Fibroblast of skin of right quadriceps (primary cell): ENCODE results near the gene C1D.
"Not testable (repeated sequence)": the region's sequence is repeated elsewhere in the genome, so short reads cannot be mapped to it uniquely, and the experiment has no call there.

Experiments
- DNase-seq: peaks from one replicate; pipeline ENCODE4 v3.0.0-alpha.2; 2013

Gene C1D

GRCh38 chr2:67997903-67998302 lies 64.9 kb downstream of the C1D start:
- DNase-seq, result no peak

- DNase-seq, result peak; percentile 69
Measured at GRCh38 chr2:67997528-67997900, 65.3 kb downstream of the C1D start.

- DNase-seq, result no peak
Measured at GRCh38 chr2:67996772-67997527, 65.9 kb downstream of the C1D start.

GRCh38 chr2:67994716-67995115 lies 68.1 kb downstream of the C1D start:
- no peak for DNase-seq

- DNase-seq, result not testable (repeated sequence)
Measured at GRCh38 chr2:67994069-67994468, 68.7 kb downstream of the C1D start.

GRCh38 chr2:67993329-67993728 lies 69.5 kb downstream of the C1D start:
- no peak for DNase-seq

- peak; percentile 52 for DNase-seq
Measured at GRCh38 chr2:67991456-67991855, 71.3 kb downstream of the C1D start.
